ENCODE results near the gene GUSB. TPM values are rescaled to one million over a fixed set of nuclear protein-coding genes. Genes with fewer than 3 reads are reported as not detected.
A peak's percentile ranks its signal among the peaks of the same experiment; 100 is the strongest.

GUSB gene
- total and polyA plus RNA-seq, 9 of the 15 experiments (the other 6 are each of a cell fraction or from before 2014, with no cell fraction given) = 22.7 to 102 (median 60.1) TPM

DNA sequence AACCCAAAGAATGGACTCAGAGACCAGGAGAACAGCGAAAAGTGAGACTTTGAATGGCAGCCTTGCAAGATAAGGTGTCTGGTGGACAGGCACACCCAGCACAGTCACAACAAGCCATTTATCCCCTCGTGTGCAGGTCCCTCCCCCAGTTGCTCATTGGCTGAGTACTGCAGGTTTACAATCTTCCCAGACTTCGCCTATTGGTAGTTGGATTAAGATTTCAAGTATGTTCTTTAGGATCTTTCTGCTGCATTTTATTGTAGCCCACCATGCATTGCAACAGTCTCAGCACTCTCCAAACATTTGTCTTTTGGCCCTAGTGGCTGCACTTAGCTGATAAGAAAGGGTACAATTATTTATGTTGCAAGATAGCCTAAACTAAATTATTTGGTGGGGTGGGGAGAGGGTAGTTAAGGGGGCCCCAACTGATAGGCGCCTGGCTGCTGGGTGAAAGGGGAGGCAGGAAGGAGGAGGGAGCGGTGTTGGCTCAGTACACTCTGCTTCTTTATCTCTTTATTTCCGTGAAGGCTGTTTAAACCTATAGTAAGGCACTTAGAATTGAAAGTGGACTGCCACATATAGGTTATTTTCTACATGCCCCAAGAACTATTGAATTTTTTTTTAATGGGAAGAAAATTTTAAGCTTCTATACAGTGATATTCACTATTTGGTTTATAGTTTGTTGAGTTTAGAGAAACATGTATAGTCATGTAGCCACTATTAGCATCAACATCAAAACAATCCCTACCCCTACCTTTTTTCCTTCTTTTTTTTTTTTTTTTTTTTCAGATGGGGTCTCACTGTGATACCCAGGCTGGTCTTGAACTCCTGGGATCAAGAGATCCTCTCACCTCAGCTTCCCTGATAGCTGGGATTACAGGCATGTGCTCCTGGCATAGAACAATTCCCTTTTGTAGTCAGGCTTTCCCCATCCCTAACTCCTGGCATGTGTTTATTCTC lies 54.2 kb downstream of the GUSB start (continued):
- TF ChIP-seq, protein P1, sequence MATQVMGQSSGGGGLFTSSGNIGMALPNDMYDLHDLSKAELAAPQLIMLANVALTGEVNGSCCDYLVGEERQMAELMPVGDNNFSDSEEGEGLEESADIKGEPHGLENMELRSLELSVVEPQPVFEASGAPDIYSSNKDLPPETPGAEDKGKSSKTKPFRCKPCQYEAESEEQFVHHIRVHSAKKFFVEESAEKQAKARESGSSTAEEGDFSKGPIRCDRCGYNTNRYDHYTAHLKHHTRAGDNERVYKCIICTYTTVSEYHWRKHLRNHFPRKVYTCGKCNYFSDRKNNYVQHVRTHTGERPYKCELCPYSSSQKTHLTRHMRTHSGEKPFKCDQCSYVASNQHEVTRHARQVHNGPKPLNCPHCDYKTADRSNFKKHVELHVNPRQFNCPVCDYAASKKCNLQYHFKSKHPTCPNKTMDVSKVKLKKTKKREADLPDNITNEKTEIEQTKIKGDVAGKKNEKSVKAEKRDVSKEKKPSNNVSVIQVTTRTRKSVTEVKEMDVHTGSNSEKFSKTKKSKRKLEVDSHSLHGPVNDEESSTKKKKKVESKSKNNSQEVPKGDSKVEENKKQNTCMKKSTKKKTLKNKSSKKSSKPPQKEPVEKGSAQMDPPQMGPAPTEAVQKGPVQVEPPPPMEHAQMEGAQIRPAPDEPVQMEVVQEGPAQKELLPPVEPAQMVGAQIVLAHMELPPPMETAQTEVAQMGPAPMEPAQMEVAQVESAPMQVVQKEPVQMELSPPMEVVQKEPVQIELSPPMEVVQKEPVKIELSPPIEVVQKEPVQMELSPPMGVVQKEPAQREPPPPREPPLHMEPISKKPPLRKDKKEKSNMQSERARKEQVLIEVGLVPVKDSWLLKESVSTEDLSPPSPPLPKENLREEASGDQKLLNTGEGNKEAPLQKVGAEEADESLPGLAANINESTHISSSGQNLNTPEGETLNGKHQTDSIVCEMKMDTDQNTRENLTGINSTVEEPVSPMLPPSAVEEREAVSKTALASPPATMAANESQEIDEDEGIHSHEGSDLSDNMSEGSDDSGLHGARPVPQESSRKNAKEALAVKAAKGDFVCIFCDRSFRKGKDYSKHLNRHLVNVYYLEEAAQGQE (IDR thresholded peaks at IDR 0.05; ENCODE audit: borderline replicate concordance) = peak; percentile 1; the same call in 1 of the 2 replicates
- TF ChIP-seq, protein P1 (CRISPR knock-in tag; IDR thresholded peaks at IDR 0.05; ENCODE audit: low read depth) = no peak
- no peak; a peak in 2 of 4 replicates for TF ChIP-seq ARNT (IDR thresholded peaks at IDR 0.05)
- no peak for TF ChIP-seq THRA (IDR thresholded peaks at IDR 0.05)
- no peak for TF ChIP-seq MCM3 (IDR thresholded peaks at IDR 0.05)
- peak in 1 of 2 experiments; percentile 28; a peak in 1 of 3 replicates for TF ChIP-seq CBX3 (IDR thresholded peaks at IDR 0.05; ENCODE audit: borderline replicate concordance in 1 of 2, low read length in 2 of 2)
- no peak for TF ChIP-seq CBX5 (IDR thresholded peaks at IDR 0.05; ENCODE audit: borderline replicate concordance, low read depth)
- TF ChIP-seq ATF7 (IDR thresholded peaks at IDR 0.05) = peak; percentile 47; the same call in 1 of the 2 replicates
- peak; percentile 46; the same call in 1 of the 2 replicates for TF ChIP-seq POLR2AphosphoS5 (IDR thresholded peaks at IDR 0.05; ENCODE audit: control insufficient read depth, insufficient read depth, low read depth, low read length)
- peak; percentile 98 for TF ChIP-seq PKNOX1 (IDR thresholded peaks at IDR 0.05)
- TF ChIP-seq HOXB6 (CRISPR knock-in tag; IDR thresholded peaks at IDR 0.05; ENCODE audit: borderline replicate concordance) = no peak
- TF ChIP-seq NFE2 (IDR thresholded peaks at IDR 0.05; ENCODE audit: low read depth) = 0 out of 2 replicates have a peak, but pooled peaks have one; percentile 2
- TF ChIP-seq SP2 (IDR thresholded peaks at IDR 0.05; ENCODE audit: extremely low read depth, low read depth, low read length, poor library complexity, severe bottlenecking) = peak; percentile 34
- peak; percentile 37; the same call in 1 of the 2 replicates for TF ChIP-seq NR4A1 (CRISPR knock-in tag; IDR thresholded peaks at IDR 0.05)
- TF ChIP-seq NR4A1 (tag; IDR thresholded peaks at IDR 0.05) = no peak
- peak; percentile 74 for TF ChIP-seq TBP (optimal IDR thresholded peaks at IDR 0.05; ENCODE audit: low read depth, low read length)

Measured in K562 (cell line).